GM19463 (cell line): ENCODE results near the gene PAXX.

Experiments
- ATAC-seq: cut with Tn5 transposase; IDR thresholded peaks from one replicate; pipeline ENCODE4 v1.9.1; 2021; ENCODE audit warnings: mild to moderate bottlenecking, moderate library complexity; ENCODE audit not compliant: unreplicated experiment

Gene PAXX

DNA sequence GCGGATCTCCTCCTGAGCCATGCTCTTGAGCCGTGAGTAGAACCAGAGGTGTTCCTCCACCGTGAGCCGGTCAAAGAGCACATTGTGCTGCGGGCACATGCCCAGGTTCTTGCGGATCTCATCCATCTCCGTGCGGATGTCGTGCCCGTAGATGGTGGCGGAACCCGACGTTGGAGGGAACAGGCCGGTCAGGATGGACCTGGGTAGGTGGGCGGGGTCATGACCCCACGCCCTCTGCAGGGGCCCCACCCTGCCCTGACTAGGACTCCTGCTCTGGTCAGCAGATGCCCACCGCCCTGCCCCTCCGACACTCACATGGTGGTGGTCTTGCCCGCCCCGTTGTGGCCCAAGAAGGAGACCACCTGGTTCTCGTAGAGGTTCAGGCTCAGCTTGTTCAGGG is 23.8 kb downstream of the PAXX start:
- no peak for ATAC-seq

DNA sequence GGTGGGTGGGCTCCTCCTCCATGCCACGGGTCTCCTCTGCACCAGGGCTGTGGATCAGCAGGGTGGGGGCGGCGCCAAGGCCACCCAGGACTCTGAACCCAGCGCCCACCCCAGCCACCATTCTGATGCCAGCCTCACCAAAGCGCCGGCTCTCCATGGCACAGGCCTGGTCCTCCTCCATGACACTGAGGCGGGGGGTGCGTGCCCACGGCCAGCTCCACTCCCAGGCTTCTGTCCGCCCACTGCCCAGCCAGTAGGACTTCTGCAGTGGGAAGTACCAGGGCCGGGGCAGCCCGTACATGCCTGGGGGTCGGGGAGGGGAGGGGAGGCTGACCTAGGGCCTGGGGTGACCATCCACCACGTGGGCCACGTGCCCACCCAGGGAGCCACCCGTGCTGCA is 24.2 kb downstream of the PAXX start:
- ATAC-seq, result no peak

DNA sequence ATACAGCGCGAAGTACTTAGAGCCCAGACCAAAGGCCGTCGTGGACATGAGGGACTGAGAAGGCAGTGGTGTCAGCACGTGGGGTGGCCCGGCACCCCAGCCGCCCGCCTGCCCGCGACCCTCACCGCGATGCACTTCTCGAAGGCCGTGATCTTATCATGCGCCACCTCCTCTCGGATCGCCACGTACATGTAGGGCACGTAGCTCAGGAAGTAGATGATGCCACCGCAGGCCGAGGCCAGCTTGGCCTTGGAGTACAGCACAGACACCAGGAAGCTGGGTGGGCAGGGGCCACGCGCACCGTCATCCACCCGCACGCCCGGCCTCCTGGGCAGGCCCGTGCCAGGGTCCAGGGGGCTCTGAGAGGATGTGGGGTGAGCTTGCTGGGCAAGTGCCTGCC is 24.8 kb downstream of the PAXX start:
- no peak for ATAC-seq

DNA sequence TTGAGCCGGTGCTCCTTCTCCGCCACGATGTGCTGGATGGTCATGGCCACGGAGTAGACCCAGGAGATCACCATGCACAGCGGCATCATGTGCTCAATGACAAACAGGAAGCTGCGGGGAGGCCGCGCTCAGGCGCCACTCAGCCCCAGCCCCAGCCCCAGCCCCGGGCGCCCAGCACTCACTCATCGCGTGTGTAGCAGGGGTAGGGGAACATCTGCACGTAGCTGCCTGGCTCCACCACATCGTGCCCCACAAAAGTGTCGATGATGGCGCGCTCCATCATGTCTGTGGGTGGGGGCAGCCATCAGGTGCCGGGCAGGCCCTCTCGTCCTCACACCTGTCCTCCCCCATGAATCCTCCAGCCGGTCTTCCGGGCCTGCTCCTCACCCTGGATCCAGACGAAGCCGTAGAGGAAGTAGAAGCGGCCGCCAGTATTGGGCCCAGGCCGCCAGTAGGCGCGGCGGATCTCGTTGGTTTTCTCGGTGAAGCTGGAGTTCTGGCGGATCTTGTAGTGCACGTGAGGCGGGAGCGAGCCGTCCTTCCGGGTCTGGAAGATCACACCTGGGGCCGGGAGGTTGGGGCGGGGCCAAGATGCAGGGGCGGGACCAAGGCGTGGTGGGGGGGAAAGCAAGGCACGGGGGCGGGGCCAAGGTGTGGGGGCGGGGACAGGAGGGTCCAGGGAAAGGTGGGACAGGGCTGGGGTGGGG is 25.7 kb downstream of the PAXX start:
- no peak for ATAC-seq

DNA sequence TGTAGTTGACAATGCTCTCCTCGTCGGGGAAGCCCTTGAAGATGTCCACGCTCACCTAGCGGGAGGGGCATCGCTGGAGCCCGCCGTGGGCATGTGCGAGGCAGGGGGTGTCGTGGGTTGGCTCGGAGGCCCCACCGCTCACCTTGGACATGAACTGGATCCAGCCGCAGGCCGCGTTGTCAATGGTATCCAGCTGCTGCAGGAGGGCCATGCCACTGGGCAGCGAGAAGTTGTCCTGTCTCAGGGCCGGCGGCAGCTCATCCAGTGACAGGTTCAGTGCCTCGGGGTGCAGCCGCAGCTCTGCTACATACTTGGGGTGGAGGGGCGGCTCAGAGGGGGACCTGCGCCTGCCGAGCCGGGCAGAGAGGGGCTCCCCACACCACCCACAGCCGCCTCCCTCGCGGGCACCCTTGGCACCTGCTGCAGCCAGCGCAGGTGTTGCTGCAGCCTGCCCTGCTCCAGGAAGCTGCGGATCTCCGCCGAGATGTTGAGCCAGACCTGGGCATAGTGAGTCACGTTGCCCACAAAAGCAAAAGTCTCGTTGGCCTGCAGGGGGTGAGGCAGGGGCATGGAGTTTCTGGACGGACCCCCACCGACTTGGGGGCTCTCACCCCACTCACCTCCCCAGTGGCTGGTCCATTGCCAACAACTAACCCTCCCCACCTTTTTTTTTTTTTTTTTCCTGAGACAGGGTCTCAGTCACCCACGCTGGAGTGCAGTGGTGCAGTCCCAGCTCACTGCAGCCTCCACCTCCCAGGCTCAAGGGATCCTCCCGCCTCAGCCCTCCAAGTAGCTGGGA is 26.7 kb downstream of the PAXX start:
- ATAC-seq, result no peak

DNA sequence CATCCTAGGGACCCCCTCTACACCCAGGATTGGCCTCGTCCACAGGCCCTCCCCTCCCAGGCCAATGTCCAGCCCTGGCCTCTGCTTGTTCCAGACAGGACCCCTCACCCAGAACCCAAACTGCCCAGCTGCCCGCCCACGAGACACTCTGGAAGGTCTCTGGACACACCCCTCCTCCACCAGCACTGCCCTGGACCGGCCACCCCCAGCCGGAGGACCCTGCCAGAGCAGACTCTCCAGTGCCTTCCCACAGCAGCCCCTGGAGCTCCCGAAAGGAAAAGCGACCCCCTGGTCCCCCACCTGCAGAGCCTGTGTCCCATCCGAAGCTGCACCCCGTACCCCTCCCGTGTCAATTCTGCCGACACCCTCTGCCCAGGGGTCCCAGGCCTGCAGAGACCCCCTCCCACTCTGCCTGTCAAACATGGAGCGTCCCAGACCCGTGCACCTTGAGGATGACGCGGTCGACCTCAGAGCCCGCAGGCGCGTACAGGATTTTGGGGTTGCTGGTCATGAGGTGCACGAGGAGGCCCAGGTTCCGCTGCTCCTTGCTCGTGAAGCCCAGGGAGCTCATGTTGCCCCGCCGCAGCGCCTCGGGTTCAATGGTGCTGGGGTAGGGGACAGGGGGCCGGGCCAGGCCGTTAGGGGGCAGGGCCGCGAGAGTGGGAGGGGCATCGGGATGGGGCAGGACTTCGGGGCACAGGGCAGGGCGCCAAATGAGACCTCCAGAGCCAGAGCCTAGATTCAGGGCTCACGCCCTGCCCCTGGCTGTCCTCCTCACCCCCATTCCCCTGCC is 27.9 kb downstream of the PAXX start:
- ATAC-seq, result no peak

DNA sequence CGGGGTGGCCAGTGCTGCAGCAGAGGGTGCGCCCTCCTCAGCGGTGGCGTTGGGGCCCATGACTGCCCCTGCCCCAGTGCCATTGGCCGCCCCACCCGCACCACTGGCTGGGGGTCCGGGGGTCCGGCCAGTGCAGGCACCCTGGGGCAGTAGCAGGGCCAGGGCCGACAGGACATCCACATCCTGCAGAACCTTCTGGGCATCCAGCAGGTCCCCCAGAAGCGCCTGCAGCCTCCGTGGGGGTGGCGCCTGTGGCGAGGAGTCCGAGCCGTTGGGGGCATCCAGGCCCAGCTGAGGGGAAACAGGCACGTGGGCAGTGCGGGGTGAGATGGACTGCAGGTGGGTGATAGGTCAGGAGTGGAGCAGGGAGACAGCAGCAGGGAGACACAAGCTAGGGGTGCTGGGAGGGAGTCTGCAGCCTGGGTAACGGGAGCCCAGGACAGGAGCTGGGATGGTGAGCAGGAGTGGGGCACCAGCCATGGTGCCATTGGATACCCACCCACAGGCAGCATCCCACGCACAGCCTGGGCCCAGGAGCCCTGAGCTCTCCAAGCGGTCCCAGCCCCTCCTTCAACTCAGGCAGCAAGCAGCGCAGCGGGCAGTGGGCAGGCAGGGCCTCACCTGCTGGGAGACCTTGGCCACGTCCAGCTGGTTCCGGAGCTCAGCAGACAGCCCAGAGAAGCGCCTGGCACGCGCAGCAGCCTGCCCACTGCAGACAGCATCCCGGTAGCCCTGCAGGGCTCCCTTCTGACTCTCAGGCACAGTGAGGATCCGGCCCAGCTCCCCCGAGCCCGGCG is 28.7 kb downstream of the PAXX start:
- no peak for ATAC-seq

DNA sequence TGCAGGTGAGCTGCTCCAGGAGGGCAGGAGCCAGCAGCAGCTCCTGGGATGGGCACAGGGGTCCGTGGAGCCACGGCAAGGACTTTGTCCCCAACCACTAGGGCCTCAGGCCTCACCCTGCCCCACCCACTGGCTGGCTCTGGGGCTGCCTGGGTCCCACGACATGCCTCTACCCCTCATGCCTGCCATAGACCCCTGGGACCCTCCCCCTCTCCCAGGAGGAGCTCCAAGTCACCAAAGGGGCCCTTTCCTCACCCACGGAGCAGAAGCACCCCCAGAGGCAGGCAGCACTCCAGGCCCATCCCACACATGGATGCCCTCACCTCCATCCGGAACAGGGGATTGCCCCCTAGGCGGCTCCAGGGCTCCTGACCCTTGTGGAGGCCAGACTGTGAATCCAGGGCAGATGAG is 29.4 kb downstream of the PAXX start:
- no peak for ATAC-seq

DNA sequence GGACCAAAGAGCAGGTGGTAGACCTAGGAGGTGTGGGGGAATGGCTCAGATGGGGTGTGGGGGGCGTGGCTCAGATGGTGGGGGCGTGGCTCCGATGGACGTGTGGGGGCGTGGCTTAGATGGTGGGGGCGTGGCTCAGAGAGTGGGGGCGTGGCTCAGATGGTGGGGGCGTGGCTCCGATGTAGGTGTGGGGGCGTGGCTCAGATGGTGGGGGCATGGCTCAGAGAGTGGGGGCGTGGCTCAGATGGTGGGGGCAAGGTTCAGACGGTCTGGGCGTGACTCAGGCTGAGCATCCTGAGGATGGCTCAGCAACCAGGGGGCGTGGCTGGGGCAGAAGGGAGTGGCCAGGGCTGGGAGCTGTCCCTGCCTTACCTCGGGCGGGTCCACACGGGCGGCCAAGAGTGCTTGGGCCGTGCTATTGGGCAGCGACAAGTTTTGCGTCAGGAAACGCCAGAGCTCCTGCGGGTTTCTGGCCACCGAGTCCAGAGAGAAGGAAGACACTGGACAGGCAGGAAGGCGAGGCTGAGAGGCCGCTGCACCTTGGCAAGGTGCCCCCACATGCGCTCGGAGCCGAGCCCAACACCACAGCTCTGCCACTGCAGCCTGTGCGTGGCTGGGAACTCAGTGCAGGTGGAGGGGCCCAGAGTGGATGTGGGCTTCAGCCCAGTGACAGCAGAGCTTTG is 29.9 kb downstream of the PAXX start:
- no peak for ATAC-seq

DNA sequence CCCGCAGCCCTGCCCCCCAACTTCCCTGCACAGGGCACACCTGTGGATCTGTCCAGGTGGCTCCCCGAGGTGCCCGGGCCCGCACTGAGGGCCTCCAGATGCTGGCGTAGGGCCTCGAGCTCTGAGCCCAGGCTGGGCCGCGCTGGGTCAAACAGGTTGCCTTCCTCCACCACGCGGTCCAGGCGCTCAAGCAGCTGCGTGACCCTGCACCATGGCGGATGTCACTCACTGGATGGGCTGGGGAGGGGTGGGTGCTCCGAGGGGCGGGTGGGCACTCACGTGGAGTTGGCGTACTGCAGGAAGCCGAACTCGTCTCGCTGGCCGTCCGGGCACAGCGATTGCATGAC is 30.4 kb downstream of the PAXX start:
- ATAC-seq, result no peak

DNA sequence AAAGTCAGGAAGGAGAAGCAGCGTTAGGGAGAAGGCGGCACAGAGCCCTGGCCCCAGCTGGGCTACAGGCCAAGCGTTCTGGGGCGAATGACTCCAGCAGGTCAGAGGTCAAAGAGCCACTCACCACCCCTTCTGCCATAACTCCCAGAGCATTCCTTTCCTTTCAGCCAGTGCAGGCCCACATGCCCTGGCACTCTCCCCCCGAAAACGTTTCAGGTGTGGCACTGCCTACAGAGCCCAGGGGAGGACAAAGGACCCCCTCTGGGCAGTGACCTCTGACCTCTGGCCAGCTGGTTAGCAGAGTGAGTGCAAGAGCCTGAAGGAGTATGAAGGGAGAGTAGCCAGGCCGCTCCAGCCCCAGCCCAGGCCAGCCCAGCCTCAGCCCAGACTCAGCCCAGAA is 30.9 kb downstream of the PAXX start:
- no peak for ATAC-seq

DNA sequence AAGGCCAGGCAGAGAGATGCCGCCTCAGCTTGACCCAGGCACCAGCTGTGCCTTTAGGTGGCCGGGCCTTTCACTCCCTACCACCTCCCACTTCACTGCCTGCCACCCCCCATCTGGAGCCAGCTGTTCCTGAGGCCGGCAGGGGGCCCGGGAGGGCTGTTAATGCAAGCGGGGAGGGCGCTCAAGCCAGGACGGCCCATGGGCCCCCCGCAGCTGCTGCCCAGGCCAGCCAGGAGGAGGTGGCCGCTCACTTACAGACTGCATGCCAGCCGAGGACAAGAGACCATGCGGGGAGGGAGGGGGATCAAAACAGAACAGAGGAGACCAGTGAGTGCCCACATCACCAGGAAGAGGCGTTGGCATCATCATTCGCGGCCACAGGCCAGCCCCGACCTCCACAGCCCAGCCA is 31.4 kb downstream of the PAXX start:
- ATAC-seq, result no peak

DNA sequence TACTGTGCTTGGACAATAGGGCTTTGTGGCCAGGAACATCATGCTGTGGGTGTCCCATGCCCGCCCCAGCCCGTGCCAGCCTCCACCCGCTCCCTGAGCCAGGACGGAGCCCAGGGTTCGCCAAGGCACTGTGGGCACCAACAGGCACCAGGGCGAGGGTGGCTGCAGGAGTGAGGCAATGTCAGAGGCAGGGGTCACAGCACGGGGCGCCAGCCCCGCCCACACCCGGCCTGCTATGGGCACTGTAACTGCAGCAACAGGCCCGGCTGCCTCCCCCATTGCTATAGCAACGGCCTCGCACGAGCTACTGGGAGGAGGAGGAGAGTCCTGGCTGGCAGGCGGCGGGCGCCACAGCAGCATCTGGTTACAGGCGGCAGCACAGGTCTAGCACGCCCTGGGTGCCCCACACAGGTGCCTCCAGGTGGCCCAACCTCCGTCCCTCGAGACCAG is 33.3 kb downstream of the PAXX start:
- ATAC-seq, result no peak

DNA sequence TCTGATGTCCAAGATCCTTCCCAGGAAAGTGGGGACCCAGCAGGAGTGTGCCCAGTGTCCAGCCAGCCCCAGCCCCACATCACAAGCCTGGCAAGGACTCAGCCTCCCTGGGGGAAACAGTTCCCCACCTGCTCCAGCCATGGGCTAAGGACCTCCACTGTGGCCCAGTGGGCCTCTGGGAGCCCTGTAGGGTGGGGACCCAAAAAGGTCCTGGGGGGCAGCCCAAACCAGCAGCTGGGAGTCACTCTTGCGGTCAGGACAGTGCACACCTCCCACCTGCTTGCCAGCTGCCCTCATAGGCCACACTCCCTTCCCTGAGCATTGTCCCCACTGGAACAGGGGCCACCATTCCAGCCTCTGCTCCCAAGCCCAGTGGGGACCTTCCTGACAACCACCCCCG is 34.2 kb downstream of the PAXX start:
- no peak for ATAC-seq

DNA sequence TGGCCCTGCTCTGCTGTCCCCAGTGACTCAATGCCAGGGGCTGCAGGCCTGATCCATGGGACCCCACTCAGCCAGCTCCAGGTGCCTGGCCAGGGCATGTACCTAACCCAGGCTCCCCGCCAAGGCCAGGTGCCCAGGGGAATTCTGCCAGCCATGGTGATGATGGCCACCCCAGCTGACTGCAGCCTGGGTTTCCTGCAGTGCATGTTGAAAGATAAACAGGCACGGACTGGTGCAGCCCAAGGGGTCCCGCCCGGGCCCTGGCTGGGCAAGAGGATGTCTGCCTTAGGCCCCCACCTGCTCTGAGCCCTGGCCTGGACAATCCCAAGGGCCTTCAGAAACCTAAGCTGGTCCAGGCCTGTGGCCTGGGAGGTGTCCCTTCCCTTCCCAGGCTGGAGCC is 34.6 kb downstream of the PAXX start:
- no peak for ATAC-seq

DNA sequence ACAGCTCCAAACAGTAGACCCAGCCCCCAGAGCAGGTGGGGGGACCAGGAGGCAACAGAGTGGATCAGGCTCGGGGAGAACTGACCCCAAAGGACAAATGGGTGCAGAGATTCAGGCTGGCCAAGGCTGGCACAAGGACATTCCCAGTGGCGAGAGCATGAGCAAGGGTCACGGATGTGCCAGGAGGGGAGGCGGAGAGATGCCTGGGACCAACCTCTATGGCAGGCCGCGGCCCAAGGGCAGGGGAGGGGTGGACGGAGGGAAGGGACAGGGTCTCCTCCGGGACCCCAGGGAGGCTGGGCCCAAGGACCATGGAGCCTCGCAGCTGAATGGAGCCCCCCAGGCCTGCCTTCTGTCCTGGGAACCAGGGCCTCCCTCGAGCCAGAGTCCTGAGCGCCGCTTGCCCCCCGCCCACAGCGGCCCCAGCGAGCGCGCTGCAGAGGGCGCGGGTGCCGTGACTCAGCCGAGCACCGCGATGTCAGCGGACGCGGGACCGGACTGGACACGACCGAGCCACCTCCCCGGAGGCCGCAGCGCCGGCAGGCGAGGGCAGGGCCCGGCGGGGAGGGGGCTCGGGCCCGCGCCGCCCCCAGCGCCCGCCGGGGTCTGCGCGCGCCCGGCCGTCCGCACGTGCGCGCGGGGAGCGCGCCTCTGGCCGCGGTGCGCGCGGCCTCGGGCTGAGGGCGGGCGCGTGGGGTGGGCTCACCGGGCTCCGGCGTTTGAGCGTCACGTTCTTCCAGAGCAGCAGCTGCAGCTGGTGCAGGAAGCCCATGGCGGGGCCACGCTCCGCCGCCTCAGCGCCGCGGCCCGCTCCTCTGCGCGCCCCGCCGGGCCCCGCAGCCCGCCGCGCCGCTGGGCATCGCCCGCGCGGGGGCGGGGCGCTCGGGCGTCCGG is 35.4 kb downstream of the PAXX start, which contains the start of gene ABCA2:
ABCA2 (minus strand) TSS at position 869 of the 894 bp plus-strand sequence; CDS start at position 772, 97 bp downstream.
- no peak for ATAC-seq

DNA sequence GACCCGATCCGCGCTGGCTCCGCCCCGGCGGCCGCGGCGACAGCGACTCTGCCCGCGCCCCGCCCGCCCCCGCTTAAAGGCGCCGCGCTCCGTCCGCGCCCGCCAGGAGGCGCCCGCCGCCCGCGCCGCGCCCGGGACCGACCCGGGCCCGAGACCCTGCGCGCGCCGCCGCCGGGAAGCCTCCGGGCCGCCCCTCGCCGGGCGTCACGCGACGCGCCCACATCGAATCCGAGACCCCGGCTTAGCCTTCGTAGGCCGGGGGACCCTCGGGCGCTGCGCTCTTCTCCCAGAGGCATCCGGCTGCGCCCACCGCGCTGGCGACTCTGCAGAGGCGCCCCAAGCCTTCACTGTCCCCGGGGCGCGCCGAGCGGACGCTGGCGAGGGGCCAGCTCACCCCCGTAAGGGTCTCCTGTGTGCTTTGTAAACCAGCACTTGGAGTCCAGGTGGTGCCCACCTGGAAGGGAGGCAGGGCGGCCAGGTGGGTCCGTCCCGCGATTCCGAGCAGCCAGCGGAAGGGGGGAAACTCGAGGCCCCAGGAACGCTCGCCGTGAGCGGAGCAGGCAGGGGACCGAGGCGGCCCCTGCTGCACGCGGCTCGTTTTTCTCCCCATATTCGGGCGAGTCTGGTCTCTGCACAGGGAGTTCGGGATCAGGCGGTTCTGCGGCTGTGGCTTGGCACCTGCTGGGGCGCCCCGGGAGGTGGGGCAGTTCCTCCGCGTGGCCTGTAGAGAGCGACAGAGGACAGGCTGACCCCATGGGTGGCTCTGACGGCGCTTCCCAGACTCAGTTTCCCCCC is 36.2 kb downstream of the PAXX start:
- no peak for ATAC-seq
